ENCODE data around the gene PDK4.

Gene PDK4

DNA sequence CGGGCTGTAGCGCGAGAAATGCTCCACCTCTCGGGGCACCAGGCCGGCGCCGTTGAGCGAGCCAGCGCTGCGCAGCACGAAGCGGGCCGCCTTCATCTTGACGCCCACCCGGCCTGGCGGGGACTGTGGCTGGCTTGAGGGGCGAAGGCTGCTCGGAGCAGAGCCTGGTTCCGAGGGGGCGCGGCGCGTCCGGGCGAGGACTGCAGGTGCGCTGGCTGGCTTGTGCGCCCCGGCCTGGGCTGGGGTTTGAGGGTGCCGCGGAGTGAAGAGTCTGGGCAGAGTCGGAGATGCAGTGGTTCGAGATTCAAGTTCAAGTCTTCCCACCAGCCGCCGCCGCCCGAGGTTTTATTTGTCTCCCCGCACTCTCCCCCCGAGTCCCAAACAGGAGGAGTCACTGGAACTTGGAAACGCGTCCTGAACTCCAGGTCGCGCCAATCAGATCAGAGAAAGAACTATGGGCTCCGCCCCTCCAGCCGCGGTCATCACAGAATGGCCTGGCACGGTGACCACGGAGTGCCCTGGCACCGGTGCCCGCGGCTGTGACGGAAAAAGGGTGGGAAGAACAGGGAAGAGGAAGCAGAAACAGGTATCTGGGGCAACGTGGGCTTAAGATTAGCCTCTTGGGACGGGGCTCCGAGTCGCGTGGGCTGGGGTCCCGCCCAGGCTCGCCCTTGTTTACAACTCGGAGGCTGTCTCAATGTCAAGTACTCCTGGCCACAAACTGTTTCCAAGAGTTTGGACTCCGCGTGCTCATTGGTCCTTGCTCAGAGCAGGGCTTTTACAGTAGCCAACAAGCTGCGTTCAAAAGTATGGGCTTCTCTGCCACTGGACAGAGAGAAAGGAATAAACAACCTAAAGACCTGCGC, at the start of gene PDK4:
TSS of gene PDK4 (minus strand) at position 319 of the 866 bp plus-strand sequence. CDS start at position 96, 223 bp downstream.
- DNase-seq (ENCODE audit: low read depth), result no peak

DNA sequence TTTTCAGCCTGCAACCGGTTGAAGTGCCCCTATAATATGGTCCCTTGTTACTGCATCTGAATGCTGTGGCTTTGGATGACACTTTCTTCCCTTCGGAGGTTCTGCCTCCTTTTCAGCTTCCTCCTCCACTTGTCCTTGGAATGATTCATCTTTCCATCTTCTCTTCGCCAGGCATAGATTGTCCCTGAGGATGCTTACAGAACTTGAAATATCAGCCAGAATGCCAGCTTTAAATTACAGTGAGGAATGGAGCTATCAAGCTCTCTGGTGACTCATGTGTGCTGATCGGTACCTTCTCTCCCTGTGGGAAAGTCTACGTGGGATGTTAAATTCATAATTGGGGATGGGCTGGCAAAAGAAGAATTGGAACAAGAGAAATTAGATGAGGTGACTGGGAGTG, 45.9 kb upstream of the PDK4 start:
- no peak for DNase-seq (ENCODE audit: low read depth)

DNA sequence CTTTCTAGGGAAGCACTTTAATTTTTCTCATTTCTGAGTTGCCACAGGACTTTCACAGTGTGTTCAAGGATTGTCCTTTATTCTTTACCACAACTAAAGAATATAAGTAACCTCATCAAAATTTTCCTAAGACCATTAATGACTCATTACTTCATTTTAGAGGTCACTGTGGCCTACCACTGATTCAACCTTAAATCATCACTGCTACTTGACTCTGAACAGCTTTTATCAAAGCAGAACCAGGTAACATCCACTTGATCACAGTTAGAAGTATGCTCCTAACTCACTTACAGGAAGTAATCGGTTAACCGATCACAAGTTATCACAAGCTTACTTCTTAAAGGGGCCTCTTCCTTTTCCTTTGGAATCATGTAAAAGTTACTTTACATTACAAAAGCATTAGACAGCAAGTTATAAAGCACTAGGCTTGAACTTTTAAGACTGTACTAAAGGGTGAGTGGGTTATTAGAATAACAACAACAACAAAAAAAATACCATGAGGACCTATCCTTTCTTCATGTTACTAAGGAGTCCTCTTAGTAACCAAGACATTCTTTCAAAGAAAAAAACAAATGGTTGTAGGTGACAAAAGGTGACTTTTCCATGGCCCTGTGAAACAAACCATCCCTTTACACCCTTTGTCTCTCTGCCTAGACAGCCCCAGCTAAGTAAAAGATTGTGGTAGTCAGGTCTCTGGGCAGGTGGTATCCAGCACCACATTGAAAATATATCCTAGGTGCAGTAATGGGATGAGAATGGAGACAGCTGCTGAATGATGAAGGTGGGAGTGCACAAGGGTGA, 40.0 kb upstream of the PDK4 start:
- no peak for DNase-seq (ENCODE audit: low read depth)

DNA sequence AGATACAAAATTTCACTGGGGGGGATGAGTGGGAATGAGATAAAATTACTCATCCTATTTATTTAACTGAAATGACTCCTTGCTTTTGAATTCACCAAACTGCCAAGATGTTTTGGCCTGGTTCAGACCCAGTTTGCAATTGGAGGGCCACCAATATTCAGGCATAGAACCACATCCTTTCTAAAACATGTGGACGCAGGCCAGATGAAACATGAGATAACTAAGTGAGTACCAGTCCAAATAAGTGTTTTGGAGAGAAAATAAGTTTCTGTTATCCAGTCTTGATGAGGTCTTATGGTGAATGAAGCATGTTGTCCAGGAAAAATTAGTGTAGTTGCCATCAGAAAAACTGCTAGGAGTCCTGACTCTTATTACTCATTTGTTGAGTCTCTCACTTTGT, 36.3 kb upstream of the PDK4 start:
- no peak for DNase-seq (ENCODE audit: low read depth)

DNA sequence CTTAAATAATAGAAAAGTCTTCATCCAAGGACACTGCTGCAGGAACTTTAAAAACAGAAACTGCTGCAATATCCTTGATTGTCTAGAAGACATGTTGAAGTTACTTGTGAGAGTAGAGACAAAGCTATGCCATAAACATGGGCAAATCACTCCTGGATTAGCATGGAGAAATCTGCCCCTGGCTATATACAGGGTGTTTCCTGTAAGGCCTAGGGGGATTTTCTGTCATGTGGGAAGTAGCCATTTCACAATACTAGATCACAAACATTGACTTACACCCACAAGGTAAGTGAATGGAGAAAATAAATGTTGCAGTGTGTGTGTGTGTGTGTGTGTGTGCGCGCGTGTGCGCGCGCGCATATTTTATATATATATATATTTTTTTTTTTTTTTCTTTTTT, 35.2 kb upstream of the PDK4 start:
- no peak for DNase-seq (ENCODE audit: low read depth)

DNA sequence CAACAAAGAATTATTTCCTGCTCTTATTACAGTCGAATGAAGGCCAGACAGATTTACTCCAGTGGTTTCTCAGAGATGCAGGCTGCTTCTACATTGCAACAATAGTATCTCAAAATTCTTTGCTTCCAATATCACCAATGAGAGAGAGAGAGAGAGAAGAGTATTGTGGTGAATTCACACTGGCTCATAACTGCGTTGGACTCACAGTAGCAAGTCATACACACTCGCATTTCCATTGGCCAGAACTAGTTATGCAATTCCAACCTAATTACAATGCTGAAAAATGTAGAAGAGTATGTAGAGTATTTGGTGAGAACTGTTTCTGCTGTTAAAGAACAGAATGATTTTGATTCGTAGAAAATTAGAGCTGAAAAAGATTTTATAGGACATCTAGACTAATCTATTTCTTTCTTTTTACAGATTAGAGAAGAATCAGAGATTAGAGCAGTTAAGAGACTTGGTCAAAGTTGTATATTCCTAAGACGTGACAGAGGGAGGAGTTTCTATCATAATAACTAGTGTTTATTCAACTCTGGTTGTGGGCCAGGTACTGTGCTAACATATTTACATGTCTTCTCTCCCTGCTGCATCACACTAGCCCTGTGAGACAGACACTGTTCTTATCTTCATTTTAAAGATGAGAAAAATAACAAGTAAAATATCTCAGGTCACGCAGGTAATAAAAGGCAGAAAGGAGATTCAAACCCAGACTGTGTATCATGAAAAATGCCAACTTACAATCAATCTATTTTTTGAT, 34.6 kb upstream of the PDK4 start:
- DNase-seq (ENCODE audit: low read depth), result no peak

DNA sequence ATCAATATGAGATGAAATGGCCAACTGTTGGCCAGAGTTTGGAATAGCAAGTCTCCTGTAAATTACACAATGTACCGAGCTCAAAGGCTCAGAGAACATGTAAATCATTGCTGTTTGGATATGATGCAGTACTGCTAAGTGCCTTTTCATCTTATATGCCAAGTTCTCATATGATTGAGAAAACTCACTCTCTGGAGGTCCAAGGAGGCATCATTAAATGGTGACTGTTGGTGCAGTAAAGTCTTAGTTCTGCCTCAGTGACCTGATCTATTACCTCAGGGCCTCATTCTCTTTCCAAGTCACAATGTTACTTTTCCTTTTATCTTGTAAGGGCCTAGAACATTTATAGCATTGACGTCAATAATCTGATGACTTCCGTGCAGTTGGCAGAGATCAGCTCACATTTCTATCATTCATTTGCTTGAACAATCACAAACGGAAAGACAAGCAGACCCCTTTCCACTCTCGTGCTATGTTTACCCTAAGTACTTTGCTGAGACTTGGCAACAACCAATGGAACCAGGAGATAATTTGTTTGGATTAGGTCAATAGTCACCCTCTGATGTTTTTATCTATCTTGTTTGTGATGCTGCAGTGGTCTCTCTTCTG, 32.6 kb upstream of the PDK4 start:
- DNase-seq (ENCODE audit: low read depth), result no peak

DNA sequence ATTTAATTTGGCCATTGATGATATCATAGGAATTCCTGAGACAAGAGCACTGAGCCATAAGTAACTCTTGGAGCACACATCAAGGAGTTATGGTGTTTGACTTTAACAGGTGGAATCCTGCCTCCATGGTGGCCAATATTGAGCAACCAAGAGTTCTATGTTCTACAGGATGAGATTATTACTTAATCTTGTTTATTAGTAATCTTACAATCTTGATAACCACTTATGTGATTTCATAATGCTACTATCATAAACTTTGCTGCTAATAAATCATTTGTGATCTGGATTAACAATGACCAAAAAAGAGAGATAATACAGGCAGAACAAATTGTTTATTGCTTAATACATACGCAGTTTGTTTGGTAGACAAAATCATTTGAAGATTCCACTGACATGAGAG, 27.5 kb upstream of the PDK4 start:
- no peak for DNase-seq (ENCODE audit: low read depth)

DNA sequence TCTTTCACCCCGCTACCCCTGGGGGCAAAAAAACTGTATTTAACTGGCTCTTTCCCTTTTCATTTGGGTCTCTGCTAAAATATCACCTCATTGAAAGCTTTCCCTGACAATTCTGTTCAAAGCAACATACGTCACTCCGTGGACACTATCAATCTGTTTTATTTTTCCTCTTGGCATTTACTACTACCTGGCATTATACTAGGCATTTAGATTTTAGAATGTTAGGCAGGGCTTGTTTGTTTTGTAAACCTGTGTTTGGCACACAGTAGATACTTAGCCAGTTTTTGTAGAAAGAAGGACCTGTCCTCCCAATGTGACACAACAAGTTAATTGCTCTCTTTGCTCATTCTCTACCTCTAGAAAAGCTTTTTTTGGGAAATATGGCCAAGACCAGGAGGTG, 26.5 kb upstream of the PDK4 start:
- DNase-seq (ENCODE audit: low read depth), result no peak

DNA sequence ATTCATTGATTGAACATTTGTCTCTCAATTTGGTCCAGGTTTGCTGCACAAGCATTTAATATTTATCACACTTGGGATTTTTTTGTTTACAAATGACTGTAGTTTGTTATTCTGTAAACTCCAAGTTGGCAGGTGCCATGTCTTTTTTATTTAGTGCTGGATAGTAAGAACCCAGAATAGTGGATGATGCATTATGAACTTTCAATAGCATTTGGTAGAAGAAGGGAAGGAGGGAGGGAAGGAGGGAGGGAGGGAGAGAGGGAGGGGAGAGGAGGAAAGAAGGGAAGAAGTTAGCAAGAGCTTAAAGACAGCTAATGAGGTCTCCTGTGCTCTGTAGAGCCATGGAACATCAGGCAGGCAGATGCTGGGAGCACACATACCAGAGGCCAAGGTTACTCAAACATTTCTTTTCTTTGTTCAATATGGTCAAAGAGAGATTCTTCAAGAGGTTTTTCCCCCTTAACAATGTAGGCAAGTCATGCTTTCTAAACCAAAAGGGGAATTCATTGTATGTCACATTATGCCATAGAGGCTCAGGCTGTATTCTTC, 25.8 kb upstream of the PDK4 start:
- no peak for DNase-seq (ENCODE audit: low read depth)

DNA sequence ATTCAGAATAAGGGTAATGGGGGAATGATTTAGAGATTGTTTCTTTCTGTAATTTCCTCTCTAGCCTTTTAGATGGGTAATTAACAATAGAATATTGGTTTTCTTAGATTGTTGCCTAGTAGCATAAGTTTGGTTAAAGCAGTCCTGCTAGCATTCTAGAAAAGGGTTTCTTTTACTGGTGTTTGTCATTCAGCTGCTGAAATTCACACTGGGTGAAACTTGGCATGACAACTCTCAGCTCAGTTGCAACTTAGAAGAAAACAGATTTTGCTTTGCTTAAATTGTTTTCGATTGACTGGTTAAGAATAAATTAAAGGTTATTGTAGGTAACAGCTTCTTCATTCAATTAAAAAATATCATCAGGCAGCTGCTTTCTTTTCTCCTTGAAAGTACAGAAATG, 25.1 kb upstream of the PDK4 start:
- no peak for DNase-seq (ENCODE audit: low read depth)

DNA sequence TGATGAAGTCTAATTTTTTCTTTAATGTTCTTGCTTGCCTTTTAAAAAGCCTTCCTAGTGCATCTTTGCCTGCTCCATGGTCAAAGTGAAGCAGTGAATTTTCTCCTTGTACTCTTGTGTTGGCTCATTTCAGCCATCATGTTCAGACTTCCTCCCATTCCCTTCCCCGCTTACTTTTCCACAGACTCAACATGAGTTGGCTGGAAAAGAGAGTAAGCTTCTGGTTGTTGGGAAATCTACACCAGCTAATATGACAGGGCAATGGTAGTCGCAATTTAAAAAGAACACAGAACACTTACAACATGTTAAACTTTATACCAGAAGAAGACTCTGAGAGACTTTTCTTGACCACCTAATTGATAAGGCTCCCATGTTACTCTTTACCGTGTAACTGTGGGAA, 24.3 kb upstream of the PDK4 start:
- DNase-seq (ENCODE audit: low read depth), result no peak

DNA sequence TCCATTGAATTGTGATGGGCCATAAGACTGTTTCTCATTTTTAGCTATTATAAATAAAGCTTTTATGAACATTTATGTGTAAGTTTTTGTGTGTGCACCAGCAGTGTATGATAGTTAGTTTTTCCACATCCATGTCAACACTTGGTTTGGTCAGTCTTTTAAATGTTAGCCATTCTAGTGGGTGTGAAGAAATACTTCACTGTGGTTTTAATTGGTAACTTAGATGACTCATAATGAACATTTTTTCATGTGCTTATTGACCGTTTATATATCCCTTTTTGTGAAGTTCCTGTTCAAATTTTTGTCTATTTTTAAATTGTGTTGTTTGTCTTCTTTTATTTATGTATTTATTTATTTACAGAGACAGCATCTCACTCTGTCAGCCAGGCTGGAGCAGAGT, 23.6 kb upstream of the PDK4 start:
- no peak for DNase-seq (ENCODE audit: low read depth)

DNA sequence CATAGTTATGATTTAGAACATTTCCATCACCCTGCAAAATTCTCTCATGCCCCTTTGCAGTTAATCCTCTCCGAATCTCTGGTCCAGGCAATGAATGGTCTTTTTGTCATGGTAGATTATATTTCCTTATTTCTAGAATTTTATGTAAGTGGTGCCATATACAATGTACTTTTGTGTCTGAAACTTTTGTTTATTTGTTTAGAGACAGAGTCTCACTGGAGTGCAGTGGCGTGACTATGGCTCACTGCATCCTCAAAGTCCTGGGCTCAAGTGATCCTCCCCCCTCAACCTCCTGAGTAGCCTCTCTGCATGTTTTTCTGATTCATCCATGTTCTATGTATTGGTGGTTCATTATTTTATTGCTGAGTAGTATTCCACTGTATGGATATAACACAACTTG, 23.2 kb upstream of the PDK4 start:
- no peak for DNase-seq (ENCODE audit: low read depth)

DNA sequence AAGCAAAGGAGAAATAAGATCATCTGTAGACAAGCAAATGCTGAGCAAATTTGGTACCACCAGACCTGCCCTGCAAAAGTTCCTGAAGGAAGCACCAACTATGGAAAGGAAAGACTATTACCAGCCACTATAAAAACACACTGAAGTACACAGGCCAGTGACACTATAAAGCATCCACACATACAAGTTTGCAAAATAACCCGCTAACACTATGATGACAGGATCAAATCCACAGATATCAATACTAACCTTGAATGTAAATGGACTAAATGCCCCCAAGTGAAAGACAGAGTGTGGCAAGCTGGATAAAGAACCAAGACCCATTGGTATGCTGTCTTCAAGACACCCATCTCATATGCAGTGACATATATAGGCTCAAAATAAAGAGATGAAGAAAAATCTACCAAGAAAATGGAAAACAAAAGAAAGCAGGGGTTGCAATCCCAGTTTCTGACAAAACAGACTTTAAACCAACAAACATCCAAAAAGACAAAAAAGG, 18.2 kb upstream of the PDK4 start:
- no peak for DNase-seq (ENCODE audit: low read depth)

DNA sequence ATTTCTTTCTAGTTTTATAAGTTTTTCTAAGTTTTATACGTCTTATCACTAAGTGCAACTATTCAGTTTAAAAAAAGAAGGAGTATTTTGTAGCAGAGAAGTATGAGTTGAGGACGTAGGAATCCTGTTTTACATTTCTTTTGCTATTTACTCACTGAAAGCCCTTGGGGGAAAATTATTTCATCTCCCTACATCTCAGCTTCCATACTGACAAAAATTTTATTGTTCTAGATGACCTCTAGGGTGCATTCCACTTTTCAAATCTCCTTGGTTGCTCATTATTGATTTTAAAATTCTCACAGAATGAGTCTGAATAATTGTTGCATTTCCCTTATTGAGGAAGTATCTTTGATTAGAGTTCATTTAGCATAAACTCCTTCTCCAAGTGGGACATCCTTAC, 14.9 kb upstream of the PDK4 start:
- DNase-seq (ENCODE audit: low read depth), result no peak

DNA sequence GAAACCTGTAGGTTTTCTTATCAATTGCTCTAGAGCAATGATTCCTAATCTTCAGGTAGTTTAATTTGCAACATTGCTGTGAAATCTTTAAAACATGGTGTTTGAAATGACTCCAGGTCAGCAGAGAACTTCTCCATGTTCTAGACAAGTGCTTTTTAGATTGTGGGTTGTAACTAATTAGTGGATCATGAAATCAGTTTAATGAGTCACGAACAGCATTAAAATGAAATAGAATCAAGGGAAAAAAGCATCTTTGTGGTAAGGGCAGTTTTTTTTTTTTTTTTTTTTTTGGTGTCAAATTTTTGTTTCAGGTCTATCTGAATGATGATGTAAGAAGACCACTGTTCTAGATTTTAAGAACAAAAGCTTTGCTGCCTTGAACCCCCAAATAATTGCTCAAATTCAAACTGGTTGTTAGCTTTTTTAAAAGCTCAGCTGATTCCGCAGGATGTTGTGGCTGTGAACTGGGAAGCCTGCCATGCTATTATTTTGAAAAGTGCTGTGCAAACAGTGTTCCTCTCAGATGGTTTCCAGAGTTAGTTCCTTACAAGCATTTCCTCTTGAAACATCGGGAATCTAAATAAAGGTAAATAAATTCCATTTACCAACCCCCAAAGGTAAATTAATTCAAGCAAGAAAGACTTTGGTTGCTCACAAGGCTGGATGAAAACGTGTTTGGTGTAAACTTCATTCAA, 13.1 kb upstream of the PDK4 start:
- no peak for DNase-seq (ENCODE audit: low read depth)

DNA sequence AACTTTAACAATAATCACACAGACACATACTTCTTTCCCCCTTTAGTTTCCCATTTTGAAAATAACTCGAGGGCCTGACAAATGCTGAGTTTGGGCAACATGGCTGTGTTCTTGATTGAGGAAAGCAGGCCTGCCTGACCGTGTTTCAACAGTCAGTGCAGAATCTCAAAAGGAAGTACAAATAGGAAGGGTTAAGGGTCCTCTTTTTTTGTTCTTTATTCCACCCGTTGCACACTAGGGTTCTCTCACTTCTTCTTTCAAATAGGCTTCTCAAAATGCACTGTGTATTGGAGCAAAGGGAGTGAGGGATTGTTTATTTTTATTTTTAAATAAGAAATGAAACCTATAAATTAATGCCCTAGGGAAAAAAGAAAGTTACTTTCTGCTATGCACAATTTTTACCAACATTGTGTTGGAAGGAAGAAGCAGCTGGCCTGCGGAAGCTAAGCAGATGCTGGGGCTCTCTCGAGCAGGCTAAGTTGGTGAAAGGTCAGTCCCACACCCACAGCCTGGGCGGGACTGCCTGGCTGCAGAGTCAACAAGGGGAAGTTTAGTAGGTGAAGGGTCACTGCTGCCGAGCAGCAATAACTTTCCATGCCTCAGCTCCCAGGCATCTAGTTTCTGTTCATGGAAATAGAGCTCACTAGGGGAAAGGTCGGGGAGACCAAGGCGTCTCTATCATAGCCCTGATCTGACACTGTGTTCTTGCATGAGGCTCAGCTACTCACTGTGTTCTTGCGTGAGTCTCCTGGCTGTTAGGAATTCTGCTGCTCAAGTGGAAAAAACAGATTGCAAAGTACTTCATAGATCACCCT, 12.2 kb upstream of the PDK4 start:
- DNase-seq (ENCODE audit: low read depth), result no peak

DNA sequence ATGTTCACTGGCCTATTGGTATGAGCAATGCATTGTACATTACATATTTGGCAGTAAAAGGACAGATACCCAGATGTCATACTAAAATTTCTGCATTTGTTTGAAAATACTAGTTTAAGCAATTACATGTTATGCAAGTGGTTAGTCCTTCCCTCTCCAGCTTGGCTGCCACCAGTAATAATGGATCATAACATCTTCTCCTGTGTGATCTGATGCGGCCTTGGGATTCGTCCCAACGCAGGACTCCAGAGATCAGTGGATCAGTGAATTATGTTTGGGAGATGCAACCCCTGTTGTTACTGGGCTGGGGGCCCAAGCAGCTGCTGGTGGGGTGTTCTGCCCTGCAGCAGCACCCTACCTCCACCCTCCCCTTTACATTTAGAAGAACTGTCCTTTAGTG, 11.2 kb upstream of the PDK4 start:
- DNase-seq (ENCODE audit: low read depth), result no peak

DNA sequence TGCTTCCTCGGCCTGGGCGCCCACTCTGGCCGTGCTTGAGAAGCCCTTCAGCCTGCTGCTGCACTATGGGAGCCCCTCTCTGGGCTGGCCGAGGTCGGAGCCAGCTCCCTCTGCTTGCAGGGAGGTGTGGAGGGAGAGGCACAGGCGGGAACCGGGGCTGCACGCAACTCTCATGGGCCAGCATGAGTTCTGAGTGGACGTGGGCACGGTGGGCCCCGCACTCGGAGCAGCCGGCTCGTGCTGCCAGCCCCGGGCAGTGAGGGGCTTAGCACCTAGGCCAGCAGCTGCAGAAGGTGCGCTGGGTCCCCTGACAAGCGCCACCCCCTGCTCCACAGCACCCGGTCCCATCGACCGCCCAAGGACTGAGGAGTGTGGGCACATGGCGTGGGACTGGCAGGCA, 9.0 kb upstream of the PDK4 start:
- no peak for DNase-seq (ENCODE audit: low read depth)
